ENCODE data around the gene UBQLN4.

The UBQLN4 gene

DNA sequence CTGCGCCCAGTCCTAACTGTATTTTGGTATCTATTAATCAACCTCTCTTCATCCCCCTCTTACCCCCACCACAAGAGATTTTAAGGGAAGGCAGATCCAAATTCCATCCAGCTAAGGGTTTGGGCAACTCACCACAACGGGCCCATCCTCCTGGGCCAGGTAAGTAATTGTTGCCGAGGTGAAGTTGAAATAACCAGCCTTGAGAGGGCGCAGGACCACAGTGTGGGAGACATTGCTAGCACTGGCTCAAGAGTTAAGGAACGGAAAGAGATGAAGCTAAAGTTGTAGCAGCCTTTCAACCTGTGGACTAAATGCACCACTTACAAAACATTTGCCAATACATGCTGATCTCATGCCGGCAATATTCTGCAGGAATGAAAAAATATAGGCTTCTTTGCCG is 38.8 kb downstream of the UBQLN4 start:
- no peak for DNase-seq (ENCODE audit: low read depth in 2 of 2)

DNA sequence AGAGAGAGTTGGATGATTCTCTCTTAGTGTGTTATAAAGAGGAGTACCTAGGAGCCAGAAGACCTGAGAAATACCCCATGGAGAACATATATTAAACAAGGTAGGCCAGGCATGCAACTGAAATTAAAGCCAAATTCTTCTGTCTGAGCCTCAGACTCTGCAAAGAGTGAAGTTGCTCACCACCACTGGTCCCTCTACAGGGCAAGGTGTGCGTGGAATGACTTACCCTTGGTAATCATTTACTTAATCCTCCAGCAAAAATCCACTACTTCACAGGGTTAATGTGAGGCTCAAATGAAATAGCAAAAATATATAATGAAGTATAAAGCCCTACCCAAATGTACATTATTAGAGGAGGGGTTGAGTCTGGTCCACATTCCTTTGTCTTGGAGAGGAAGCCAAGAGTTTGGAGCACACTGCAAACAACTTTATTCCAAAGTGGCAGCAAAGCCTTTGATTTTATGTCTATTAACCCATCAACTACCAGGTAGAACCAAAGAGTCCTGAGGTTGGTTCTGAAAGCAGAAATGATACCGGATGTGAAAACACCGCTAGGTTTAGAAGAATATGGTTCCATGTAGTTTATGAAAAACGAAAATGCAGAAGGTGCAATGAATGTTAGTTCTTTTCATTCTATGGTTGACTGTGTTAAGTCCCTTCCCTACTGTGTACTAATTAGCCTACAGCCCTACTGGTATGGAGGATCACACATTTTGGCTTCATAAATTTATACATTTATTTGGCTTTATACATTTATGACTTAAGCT is 41.4 kb downstream of the UBQLN4 start:
- no peak for DNase-seq (ENCODE audit: low read depth in 2 of 2)

DNA sequence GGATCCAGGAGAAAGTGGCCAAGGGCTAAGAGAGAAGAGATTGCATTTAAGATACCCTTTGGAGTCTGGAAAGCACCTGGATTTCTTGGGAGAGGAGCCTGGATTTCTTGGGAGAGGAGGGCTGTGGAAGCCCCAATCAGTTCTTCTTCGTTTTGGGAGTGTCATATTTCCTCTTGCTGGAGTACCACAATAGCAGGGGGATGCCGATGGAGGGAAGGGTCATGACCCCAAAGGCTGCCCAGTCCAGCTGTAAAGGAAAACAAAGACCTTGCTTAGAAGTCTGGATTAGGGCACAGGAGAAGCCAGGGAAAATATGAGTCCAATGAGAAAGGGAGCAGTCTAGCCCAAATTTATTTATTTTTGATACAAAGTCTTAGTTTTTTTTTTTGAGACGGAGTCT is 44.2 kb downstream of the UBQLN4 start:
- no peak for DNase-seq (ENCODE audit: low read depth in 2 of 2)

DNA sequence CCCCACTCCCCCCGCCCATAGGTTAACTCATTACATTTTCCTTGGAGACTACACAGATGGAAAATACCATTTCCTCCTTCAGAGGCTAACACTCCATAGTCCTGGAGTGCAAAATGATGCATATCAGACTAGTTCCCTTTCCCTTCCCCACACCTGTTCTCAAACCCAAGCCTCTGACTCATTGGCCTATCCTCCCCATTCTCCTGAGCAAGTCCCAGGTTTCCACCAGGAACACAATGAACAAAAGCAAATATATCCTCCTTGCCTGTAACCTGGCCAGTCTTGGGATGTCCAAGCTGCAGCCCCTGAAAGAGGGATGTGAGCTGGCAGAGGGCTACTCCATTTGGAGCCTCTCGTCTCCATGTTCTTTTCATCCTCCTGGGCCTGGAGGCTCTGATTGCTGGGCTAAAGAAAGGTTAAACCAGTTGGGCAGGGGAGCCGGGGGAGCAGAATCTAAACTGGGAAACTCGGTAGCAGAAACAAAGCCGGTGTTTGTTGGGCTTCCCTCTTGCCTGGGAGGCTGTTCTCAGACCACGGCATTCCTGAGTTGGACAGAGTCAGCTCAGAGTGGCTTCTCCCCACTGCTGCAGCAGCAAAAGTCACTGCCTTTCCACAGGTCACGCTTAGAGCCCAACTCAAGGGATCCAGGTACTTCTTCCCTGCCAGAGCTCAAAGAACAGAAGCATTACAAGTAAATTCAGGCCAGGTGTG is 46.8 kb downstream of the UBQLN4 start:
- DNase-seq (ENCODE audit: low read depth in 2 of 2) = no peak

DNA sequence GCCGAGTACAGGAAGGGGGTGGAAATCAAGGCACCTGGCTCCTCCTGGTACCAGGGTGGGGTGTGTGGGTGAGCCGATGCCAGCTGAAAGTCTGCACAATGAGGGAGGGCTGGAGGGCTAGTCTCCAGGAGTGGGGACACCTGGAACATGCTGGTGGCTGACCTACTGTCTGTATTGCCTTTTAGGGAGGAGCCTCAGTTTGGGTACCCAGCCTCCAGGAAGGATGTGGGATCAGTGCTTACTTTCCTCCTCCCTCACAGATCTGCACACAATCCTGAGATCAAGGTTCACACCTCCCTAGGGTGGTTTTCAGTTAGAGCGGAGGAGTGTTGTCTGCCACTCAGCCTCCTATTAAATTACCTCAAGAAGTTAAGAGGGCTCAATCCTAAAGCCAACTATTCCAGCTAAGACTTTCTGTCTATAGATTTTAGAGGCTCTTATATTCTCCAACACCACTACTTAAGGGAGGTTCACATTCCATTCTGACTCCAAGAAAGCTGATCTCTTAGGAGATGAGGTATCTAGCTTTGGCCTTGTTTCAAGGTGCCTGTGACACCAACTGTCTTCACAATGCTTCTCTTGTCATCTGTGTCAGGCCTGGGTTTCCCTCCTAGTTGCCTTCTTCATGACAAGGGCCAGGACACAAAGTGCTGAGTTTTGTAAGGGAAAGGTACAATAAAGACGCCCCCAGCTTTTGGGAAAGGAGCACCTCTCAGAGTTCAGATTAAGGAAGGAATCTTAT is 48.6 kb downstream of the UBQLN4 start:
- DNase-seq (ENCODE audit: low read depth in 2 of 2) = no peak

DNA sequence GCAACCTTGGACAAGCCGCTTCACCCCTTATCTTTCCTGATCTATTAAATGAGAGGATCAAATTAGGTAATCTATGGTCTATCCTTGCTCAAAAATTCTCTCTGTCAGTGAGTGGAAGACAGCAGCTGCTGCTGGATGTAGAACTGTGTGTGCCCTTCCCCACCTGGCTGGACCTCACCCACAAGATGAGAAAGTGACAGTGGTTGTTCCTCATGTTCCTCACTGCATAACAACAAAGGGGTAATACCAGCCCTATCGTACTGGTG is 49.7 kb downstream of the UBQLN4 start:
- no peak for DNase-seq (ENCODE audit: low read depth in 2 of 2)

DNA sequence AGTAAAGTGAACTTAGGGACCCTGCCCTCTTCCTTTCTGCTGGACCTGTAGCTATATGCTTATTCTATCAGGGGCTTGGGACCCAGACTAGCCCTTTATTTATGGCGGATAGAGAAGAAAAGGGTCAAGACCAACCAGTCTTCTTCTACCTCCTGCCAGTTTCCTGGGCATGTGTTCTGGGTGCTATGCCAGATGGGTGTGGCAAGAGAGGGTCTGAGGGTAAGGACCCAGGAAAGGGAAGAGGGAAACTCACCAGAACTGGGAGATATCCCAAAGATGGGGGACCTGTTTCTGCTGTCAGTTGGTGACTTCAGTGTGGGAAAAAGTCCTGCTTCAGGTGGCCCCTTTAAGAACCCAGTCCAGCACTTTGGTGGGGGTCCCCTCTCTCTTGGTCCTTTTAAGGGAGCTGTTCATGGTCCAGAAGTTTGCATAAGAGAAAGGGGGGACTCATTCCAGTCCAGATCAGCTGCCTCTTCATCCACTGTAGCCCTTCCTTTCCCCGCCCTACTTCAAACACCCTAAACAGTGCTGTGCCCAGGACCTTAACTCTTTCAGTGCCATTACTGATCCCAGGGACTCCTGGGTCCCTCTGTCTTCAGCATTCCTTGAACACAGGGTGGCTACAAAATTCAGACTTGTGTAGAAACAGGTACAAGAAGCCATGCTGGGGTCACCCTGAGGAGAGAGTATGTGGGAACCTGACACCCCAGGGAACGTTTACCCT is 51.2 kb downstream of the UBQLN4 start:
- no peak for DNase-seq (ENCODE audit: low read depth in 2 of 2)

DNA sequence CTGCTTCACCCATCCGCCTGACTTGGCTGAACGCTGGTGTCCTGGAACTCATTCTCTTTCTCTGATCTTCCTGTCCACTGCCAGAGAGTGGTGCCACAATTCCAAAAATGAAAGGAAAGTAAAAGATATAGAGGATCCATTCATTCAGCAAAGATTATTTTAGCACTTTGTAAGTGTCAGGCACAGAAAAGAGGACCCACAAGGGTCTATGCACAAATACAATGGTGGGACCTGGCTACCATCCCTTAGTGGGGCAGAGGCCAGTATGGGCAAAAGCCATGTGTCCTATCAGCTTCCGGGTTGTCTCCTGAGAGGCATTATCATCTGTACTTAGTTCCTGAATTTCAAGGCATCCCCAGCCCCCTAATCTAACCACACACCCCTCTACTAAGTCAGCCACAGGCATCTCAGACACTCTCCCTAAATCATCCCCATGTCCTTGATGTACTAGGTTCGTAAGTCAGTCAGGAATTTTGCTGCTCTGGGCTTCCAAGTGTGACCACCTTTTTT is 51.9 kb downstream of the UBQLN4 start:
- no peak for DNase-seq (ENCODE audit: low read depth in 2 of 2)

DNA sequence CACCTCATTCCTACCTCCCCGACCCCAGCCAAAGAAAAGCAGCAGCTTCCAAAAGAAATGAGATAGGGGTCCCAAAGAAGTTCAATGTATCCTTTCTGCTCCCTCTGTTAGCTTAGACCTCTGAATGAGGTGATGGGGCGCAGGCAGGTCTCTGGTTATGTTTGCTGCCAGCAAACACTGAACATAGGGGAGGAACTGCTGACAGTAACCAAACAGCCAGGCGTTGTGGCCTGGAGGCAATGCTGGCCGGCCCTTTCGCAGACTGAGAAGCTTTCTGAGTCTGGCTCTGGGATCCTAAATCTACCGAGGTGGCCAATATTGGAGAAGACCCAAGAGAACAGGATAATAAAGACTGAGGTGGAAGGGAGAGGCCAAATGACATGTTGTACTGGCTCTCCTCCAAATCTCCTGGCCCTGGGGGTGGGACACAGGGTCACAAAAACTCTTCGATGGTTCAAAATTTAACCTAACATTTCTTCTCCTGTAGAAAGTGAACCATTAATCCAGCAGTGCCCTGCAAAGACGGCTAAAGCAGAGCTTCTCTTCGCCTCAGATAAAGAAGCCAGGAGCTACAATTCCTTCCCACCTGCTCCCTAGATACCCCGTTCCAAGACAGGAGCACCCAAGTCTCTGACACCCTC is 52.5 kb downstream of the UBQLN4 start:
- DNase-seq (ENCODE audit: low read depth in 2 of 2) = no peak

DNA sequence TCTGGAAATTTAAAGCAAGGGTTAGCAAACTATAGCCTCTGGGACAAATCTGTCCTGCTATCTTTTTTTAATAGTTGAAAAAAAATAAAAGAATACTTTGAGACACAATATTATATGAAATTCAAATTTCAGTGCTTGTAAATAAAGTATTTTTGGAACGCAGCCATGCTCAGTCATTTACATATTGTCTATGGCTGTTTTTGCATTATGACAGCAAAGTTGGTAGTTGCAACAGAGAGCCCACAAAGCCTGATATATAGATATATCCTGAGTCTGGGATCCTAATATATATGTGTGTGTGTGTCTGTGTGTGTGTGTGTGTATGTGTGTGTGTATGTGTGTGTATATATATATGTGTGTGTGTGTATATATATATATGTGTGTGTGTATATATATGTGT is 53.6 kb downstream of the UBQLN4 start:
- no peak for DNase-seq (ENCODE audit: low read depth in 2 of 2)

DNA sequence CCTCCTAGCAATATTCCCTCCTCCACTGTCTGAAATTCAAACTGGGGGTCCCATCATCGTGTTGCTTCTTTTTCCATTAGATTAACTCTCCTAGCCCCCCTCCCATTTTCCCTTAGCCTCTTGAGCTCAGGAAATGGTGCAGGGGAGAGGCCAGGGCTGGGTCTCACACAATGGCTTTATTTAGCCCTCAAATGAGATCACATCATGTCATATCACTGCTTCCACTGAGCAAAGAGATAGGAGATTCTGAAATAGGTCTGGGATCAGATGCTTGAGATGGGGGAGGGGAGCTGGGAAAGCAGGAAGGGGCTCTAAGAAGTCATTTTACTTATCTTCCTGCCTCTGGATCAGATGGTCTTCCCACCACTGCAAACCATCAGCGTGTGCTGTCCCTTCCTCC is 57.4 kb downstream of the UBQLN4 start:
- no peak for DNase-seq (ENCODE audit: low read depth in 2 of 2)

DNA sequence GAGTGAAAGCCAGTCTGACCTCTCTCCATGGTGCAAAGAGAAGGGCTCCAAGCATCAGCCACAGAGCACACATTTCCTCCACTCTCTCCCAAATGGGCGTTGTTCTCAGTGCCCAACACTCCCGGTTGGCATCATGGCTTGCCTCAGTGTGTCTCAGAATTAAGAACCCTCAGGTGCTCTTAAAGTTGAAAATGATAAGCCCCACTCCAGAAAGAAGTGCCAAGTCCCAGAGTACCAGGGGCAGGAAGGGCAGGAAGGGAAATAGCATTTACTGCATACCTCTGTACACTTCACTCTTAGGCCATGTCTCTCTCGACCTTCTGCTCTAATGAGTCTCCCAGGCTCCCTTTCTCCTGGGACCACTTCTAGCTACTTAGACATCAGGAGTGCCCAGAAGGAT is 60.0 kb downstream of the UBQLN4 start:
- DNase-seq (ENCODE audit: low read depth in 2 of 2) = no peak

DNA sequence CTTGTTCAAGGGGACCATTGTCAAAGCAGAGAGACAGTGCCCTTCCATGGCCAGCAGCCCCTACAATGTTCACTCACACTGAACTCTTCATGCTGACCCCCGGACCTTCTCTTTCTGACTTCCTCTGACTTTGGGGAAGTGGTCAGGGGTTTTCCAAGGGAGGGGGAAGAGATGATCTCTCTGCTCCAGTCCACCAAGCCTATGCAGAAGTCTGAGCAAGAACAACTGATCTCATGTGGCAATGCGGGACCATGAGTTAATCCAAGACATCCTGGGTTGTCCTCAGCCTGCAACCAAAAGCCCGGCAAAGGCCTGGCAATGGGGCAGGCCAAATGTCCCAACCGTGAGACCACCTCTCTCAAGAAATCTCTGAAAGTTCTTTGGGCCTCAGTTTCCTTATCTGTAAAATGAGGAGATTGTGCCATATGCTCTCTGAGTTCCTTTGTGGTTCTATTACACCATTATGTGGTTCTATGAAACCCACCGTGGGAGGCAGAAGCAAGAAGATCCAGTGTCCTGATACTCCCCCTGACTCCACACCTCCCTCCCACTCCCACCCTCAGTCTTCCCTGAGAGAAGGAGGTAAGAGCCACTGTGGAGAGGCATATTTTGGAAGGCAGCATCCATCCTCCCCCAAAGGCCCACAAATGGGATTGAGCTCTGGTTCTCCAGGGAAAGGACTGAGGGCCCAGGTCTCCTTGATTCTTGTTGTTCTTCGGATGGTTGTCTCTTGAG is 63.4 kb downstream of the UBQLN4 start:
- DNase-seq (ENCODE audit: low read depth in 2 of 2) = no peak

DNA sequence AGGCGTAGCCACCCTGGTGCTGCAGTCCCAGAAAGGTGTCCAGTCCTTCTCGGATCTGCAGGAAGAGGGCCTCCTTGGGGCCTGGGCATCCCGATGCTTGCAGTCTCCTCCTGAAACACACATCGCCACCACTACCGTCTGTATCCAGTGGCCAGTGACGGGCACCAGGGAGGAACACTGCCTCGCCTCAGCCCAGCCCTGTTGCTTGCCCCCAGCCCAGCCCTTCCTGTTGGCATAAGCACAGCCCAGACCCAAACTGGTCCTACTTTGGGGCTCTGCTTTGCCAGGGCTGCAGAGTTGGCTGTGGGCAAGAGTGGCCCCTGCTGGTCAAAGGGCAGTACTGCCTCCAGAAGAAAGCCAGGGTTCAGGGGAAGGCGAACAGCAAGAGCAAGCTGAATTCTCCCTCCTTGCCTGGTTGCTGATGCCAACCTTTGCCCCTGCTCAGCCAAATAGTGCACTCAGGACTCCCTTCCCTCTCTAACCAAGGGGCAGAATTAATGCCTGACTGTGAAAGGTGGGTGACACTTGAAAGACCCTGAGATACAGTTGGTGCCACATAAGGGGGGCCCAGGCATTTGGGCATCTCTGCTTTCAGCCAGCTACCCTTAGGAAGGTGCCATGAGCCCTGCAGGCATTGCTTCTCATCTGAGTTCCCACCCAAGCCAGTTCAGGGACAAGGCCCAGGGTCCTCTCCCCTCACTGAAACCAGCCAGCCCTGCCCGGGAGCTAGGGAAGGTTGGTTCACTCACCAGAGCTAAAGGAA is 64.2 kb downstream of the UBQLN4 start:
- DNase-seq (ENCODE audit: low read depth in 2 of 2) = peak; percentile 64 to 71
